GM12875 (cell line): ENCODE measurements around the gene PPP3CA.

Source experiments
- H3K4me3 ChIP-seq: one replicate; pipeline ENCODE4 v1.5.1; 2011; ENCODE audit warnings: low read depth, low read length, control low read depth
- CTCF ChIP-seq: IDR thresholded peaks from 2 replicates; pipeline ENCODE4 v1.5.1; 2011; ENCODE audit warnings: low read depth, mild to moderate bottlenecking, control low read depth, inconsistent platforms, low read length, moderate library complexity, borderline replicate concordance; ENCODE audit not compliant: insufficient read depth

Gene PPP3CA

GRCh38 chr4:101232074-101232776, 115.1 kb downstream of the PPP3CA start:
- no peak overlapping the region for H3K4me3 ChIP-seq
- no peak for TF ChIP-seq CTCF

- H3K4me3 ChIP-seq, result no peak overlapping the region
- no peak for TF ChIP-seq CTCF
These were observed 116.4 kb downstream of the PPP3CA start for GRCh38 chr4:101230801-101231426.

- no peak for TF ChIP-seq CTCF
- no peak overlapping the region for H3K4me3 ChIP-seq
These were observed 118.2 kb downstream of the PPP3CA start for GRCh38 chr4:101229116-101229515.

- no peak for TF ChIP-seq CTCF
- no peak overlapping the region for H3K4me3 ChIP-seq
These were observed 119.6 kb downstream of the PPP3CA start for GRCh38 chr4:101227715-101228114.

GRCh38 chr4:101224358-101225218, 122.7 kb downstream of the PPP3CA start:
- no peak for TF ChIP-seq CTCF
- no peak overlapping the region for H3K4me3 ChIP-seq

GRCh38 chr4:101222156-101222845, 125.0 kb downstream of the PPP3CA start:
- H3K4me3 ChIP-seq, result no peak overlapping the region
- TF ChIP-seq CTCF, result no peak
